Stimulated activated CD8-positive, alpha-beta memory T cell treated with anti-CD3 and anti-CD28 coated beads, Interleukin-12 subunit alpha, Interleukin-12 subunit beta, amount 100 ng/mL, for 4 hours (primary cell): Measurements from ENCODE around the gene DCAF6.

Experiments used
- DNase-seq: peaks from one replicate; pipeline ENCODE4 v3.0.0-alpha.2; 2020; ENCODE audit warnings: low read depth

Gene DCAF6

DNA sequence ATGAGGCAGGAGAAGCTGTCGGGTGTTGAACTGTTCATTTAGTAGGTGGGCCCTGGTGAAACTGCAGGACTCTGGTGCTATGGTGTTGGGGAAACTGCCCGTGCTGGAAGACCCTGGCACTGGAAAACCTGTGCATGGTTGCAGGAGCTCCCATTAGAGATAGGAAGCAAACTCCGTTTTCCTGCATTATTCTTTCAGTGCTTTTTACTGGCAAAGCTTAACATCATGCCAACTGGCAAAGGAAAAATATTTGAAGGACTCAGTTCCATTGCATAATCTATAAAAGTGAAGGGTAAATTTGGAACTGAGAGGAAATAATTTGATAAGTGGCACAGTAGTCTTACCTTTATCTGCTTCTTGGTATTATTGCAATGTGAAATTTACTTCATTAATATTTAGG is 32.1 kb downstream of the DCAF6 start:
- DNase-seq, result no peak

DNA sequence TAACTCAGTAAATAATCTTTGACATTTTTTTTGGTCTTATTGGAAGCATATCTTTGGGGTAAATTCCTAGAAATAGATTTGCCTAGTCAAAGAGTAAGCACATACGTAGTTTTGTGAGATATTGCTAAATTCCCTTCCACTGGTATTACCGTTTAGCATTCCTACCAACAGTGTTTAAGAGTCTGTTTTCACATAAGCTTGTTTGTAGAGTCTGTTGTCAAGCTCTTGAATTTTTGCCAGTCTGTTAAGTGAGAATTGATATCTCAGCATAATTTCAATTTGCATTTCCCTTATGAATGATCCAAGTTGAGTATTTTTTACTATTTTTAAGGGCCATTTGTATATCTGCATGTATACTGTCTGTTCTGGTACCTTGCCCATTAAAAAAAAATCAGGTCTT is 37.3 kb downstream of the DCAF6 start:
- DNase-seq, result no peak

DNA sequence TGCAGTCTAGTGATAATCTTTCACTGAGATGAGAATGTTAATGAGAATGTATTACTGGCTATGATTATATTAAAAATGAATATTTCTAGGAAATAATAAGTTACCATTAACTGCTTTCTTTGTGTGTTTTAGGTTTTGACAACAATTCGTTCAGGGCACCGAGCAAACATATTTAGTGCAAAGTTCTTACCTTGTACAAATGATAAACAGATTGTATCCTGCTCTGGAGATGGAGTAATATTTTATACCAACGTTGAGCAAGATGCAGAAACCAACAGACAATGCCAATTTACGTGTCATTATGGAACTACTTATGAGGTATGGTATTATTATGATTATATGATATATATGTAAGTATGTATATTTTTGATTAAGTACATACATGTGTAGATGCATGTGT is 38.2 kb downstream of the DCAF6 start:
- no peak for DNase-seq

DNA sequence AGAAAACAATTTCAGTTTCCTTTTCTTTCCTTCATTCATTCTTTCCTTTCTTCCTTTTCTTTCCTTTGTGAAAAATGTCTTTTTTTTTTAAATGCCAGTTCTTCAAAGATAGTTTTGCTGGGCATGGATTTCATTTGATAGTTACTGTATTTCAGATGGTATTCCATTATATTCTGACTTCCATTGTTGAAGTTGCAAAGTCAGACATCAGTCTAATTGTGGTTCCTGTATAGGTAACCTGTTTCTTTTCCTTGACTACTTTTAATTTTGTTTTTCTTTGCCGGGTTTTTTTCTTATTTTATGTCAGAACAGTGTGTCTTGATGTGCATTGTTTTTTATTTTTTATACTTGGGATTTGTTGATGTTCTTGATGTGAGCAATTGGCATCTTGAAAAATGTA is 40.8 kb downstream of the DCAF6 start:
- no peak for DNase-seq

DNA sequence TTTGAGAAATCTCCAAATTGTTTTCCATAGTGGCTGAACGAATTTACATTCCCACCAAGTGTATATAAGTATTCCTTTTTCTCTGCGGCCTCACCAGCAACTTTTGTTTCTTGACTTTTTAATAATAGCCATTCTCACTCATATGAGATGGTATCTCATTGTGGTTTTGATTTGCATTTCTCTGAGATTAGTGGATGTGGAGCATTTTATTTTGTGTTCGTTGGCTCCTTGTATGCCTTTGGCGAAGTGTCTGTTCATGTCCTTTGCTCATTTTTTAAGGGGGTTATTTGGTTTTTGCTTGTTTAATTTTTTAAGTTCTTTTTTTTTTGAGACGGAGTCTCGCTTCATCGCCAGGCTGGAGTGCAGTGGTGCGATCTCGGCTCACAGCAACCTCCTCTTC is 45.5 kb downstream of the DCAF6 start:
- DNase-seq, result no peak

DNA sequence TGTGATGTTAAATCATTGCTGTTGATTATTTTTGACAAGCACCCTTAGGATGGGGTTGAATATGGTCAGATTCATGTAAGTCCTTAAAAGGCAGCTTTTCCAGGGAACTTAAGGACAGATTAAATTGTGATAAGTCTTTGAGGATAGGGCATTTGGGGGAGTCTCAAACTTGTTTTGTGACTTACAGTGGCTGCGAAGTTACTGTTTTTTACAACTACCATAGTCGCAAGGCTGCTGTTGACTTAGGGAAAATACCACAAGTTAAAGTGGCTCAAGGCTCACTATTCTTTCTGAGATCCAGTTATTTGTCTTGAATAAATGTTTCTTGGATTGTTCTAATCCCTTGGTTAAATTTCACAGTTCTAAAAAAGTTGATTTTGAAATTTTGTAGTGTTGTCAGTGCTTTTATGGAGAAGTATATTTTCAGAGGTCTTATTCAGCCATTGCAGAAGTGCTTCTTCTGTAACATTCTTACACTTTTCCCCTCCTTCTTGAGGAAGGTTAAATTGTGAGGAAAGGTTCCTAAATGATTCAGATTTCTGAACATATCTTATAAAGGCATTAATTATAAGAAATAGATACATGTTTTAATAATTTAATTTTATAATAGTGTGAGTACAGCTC is 47.4 kb downstream of the DCAF6 start:
- no peak for DNase-seq

DNA sequence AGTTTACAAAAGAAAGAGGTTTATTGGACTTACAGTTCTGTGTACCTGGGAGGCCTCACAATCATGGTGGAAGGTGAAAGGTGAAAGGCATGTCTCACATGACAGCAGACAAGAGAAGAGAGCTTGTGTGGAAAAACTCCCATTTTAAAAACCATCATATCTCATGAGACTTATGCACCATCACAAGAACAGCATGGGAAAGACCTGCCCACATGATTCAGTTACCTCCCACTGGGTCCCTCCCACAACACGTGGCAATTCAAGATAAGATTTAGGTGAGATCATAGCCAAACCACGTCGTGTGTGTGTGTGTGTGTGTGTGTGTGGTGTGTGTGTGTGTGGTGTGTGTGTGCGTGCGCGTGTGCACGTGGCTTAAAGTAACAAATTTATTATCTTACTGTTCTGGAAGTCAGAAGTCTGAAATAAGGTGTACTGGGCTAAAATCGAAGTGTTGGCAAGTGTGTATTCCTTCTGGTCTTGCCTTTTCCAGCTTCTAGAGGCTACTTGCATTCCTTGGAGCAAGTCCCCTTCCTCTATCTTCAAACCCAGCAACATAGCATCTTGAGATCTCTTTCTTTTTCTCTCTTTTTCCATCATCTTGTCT is 48.5 kb downstream of the DCAF6 start:
- DNase-seq, result no peak

DNA sequence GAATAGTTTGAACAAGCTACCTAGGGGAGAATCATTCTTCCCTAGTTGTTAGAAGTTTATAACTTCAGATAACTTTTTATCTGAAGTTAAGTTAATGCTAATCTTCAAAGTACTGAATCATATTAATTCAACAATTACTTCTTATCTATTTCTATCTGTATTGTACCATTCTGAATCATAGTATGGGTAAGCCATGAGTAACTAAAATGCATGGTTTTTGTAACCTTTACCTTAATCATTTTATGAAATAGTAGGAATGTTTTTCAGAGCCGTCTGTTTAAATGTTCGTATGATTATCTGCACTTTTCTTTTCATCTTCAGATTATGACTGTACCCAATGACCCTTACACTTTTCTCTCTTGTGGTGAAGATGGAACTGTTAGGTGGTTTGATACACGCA is 50.7 kb downstream of the DCAF6 start:
- DNase-seq, result no peak

DNA sequence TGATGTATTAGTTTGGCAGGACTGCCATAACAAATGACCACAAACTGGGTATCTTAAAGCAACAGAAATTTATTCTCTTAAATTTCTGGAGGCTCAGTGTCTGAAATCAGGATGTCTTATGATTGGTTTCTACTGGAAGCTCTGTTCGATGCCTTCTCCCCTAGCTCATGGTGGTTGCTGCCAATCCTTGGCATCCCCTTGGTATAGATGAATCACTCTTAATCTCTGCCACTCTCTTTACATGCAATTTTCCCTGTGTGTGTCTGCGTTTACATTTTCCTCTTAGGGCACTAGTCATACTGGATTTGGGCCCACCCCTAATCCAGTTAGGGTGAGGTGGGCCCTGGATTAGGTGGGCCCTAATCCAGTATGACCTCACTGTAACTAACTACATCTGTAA is 55.1 kb downstream of the DCAF6 start:
- DNase-seq, result no peak

DNA sequence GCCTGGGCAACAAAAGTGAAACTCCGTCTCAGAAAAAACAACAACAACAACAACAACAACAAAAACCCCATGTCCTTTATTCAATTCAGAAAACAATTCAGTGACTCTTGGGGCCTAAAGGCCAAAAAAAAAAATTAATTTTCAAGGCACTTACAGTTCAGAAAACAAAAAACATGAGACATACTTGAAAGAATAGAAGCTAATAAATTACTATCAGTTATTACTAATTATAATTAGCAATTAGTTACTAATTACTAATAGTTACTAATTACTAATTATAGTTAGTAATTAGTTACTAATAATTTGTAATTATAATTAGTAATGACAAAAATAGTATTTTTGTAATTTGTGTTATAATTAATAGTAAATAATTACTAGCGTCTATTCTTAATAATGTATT is 57.2 kb downstream of the DCAF6 start:
- no peak for DNase-seq

DNA sequence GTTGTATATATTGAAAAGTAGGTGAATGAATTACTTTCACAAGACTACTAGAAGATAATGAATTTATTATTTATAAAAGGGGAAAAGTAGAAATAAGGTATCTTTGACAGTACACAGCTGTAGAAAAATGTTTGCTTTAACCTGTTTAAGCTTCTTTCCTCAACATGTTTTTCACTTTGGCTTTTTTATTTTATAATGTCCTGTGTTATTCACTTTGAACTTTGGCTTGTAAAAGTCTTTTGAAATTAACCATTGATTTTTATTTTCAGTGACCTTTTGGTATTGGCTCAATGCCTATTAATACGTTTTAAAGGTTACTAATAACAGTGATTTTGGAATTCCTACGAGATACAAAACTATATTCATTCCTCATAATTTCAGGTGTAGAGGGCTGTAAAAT is 58.1 kb downstream of the DCAF6 start:
- no peak for DNase-seq

DNA sequence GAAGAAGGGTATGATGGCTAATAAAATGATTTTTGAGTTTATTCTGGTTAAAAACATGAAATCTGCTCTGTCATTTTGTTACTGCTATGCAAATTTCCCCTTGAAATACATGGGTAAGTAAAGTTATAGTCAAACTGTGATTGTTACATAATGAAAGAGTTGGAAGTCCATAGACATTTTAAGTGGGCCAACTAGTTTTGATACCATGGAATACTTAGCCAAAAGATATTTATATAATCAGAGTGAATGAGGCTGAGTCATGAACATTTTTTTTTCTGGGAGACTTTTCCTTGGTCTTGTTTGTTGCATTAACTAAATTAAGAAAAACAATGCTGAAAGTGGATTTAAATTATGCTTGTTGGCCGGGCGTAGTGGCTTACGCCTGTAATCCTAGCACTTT is 58.6 kb downstream of the DCAF6 start:
- no peak for DNase-seq

DNA sequence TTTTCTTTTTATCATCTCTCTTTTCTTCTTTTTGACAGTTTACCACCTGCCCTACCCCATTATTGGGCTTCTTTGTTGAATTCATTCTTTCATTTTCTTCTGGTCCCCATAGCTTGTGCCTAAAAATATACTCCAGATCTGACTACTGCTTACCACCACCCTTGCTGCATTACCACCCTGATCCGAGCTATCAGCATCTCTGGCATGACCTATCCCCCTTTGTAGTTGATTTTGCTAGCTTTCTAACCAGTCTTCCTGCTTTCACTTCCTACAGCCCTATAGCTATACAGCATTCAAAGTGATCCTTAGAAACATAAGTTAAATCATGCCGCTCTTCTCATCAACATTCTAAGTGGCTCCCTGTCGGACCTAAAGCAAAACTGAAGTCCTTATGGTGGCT is 59.8 kb downstream of the DCAF6 start:
- no peak for DNase-seq

DNA sequence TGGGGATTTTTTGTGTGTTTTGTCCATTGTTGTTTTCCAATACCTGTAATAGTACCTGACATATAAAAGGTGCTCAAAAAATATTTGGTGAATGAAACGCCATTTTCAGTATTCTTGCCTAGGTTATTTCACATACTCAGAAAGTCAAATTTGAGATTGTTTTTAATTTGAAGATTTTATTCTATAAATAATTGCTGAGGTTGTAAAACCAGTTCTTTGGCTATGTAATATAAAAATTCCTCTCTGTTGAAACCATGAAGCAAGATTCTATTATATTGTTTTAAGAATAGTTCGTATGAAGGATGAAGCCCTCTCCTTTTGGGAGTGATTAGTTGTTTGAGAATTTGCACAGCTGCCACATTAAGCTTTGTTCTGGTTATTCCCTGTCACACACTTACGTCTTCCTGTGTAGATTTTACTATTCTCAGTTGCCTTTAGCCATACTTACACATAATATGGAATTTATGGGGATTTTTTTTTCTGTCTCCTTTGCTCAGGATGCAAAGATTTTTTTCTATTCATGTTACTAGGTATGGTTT is 60.6 kb downstream of the DCAF6 start:
- no peak for DNase-seq

DNA sequence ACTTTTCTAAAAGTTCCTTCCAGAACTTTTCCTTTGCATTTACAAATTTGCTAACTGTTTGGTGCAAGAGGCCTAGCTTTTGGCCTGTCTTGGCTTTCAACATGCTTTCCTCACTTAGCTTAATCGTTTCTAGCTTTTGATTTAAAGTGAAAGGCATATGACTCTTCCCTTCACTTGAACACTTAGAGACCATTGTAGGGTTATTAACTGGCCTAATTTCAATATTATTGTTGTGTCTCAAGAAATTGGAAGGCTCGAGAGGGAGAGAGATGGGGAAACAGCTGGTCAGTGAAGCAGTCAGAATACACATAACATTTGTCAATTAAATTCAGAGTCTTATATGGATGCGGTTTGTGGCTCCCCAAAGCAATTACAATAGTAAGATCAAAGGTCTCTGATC is 63.4 kb downstream of the DCAF6 start:
- DNase-seq, result no peak

DNA sequence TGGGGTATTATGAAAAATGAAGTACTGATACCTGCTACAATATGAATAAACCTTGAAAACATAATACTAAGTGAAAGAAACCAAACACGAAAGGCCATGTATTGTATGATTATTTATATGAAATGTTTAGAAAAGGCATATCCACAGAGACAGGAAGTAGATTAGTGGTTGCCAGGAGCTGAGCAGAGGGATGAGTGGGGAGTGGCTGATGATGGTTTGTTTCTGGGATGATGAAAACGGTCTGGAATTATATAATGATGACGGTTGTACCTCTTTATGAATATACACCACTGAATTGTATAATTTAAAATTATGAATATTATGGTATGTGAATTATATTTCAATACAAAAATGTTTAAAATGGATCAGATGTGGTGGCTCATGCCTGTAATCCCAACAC is 64.2 kb downstream of the DCAF6 start:
- DNase-seq, result no peak

DNA sequence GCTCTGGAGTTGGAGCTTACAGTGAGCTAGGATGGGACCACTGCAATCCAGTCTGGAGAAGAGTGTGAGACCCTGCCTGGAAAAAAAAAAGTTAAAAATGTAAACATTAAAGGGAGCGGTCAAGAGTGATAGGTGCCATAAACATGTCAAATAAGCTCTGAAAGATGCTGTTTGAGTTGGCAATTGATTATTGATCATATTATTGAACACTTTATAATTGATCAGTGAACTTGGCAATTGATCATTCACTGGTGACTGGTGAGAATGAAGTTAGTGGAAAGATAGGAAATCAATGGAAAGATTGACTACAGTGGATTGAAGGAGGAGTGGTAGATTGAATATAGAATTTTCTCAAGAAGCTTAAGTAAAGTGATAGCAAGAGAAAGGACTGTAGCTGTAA is 64.7 kb downstream of the DCAF6 start:
- no peak for DNase-seq

DNA sequence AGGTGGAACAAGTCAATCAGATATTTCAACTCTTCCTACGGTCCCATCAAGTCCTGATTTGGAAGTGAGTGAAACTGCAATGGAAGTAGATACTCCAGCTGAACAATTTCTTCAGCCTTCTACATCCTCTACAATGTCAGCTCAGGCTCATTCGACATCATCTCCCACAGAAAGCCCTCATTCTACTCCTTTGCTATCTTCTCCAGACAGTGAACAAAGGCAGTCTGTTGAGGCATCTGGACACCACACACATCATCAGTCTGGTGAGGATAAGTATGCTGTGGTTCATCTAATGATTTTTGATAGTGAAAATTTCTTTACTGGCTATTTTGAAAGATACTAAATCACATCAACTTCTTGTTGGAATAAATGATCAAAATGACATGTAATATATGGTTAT is 68.0 kb downstream of the DCAF6 start:
- no peak for DNase-seq

DNA sequence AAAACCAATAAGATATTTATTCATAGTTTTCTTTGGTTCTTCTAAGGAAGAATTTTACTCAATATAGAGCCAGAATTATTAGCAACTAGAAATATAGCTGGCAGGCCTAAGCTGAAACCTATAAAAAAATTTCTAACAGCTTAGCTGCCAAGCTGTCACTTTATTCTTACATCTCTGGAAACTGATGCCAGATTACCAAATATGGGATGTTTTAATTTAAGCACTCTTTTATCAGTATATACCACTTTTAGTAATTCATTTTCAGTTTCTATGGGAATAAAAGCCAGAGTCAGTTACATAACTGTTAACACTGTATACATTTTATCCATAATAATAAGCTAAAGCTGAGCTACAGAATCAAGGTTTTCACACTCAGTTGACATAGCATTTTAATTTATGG is 69.0 kb downstream of the DCAF6 start:
- DNase-seq, result no peak

DNA sequence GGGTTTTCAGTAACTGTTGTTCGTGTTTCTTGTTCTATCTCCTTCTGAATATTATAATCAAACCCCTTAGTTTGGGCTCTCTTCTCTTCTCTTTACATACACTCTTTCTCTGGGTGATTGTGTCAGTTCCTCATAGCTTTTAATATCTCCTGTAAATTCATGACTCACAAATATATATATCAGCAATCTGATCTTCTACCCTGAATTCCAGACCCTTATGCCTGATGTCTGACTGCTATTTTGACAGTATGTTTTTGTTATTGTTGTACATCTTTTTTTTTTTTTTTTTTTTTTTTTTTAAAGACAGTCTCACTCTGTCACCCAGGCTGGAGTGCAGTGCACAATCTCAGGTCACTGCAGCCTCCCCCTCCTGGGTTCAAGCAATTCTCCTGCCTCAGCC is 71.2 kb downstream of the DCAF6 start:
- DNase-seq, result no peak

DNA sequence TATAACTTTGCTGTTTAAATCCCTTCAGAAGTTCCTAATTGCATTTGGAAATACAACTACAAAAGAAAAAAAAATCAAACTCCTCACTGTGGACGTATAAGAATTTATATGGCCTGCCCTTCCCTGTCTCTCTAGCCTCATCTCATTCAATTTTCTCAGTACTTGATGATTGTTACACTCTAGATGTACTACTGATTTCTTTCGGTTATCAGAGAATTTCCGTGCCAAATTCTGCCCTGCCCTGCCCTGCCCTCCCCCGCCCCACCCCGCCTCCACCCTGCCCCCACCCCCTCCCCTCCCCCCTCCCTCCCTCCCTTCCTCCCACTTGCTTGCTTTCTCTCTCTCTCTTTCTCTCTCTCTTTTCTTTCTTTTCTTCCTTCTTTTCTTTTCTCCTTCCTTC is 72.1 kb downstream of the DCAF6 start:
- DNase-seq, result no peak

DNA sequence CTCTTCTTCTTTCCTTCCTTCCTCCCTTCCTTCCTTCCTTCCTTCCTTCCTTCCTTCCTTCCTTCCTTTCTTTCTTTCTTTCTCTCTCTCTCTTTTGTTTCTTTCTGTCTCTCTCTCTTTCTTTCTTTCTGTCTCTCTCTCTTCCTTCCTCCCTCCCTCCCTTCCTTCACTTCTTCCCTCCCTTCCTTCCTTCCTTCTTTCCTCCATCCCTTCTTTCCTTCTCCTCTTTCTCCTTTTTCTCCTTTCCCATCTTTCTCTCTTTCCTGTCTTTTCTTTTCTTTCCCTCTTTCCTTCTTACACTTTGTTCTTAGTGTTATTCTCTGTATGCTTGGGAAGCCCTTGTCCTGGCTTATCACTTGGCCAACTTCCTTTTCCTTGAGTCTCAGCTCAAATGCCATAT is 72.8 kb downstream of the DCAF6 start:
- DNase-seq, result no peak

DNA sequence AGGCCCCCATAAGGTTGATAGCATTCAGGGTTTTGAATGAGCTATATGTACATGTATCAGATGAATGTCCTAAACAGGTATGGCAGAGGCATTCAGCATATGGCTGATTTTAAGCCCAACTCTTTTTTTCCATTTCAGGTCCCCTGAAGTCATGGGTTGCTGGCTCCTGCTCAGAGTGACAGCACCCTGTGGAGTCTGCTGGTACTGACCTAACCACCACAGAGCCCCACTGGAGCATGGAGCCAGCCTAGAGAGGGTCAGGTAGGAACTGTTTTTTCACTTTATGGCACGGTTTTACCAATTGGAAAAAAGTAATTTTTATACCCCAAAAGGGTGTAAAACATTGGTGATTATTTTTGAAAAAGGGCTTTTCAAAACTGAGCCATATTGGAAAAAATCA is 82.9 kb downstream of the DCAF6 start:
- DNase-seq, result no peak

DNA sequence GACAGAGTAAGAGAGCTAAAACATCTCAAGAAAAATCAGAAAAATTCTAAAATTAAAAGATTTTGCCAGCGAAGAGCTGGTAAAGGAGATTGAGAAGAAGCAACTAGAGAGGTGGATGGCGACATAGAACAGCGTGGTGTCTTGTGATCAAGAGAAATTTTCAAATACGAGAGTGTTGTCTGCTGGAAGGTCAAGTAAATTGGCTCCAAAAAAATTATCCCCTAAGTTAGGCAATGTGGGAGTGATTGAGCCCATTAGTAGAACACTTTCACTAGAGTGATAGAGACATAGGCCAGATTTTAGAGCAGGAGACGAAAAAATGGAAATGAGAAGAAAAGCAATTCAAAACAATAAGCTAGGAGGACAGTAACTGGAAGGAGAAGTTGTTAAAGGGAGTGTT is 94.7 kb downstream of the DCAF6 start:
- DNase-seq, result no peak
